ENCODE data around the gene BEGAIN.

The BEGAIN gene

DNA sequence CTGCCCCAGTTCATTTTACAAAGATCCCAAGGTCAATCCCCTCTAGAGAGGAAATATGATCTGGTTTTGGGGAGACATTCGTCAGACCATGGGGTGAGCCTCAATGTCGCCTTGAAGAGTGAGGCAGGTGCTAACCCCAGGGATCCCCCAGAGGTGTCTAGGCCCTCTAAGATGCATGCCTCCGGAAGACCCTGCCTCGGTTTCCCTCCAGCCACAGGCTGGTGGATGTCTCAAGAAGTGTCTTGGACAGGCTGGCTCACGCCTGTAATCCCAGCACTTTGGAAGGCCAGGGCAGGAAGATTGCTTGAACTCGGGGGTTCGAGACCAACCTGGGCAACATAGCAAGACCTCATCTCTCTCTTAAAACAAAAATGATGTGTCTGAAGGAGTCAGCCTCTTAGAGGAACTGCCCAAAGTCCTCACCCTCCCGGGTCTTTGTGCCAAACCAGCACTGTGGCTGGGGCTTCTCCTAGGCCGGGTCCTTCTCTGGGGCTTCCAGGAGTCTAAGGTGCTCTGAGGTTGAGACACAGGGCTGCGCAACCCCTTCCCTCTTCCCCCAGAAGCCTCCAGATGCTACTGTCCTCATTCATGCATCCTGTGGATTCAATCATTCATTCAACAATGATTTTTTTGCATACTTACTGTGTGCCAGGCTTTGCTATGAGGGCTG lies 24.7 kb upstream of the BEGAIN start:
- no peak for DNase-seq (ENCODE audit: low read depth, low spot score)
- no peak overlapping the region for H3K4me3 ChIP-seq (ENCODE audit: low read depth, low read length)
- TF ChIP-seq, protein P1, sequence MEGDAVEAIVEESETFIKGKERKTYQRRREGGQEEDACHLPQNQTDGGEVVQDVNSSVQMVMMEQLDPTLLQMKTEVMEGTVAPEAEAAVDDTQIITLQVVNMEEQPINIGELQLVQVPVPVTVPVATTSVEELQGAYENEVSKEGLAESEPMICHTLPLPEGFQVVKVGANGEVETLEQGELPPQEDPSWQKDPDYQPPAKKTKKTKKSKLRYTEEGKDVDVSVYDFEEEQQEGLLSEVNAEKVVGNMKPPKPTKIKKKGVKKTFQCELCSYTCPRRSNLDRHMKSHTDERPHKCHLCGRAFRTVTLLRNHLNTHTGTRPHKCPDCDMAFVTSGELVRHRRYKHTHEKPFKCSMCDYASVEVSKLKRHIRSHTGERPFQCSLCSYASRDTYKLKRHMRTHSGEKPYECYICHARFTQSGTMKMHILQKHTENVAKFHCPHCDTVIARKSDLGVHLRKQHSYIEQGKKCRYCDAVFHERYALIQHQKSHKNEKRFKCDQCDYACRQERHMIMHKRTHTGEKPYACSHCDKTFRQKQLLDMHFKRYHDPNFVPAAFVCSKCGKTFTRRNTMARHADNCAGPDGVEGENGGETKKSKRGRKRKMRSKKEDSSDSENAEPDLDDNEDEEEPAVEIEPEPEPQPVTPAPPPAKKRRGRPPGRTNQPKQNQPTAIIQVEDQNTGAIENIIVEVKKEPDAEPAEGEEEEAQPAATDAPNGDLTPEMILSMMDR (IDR thresholded peaks at IDR 0.05; ENCODE audit: insufficient read depth, low read length, missing control alignments), result no peak
- POLR2A ChIA-PET, result interaction anchor here (0.7 kb wide), 1 partner anchor 26 kb away, joined by 3 read pairs; no protein-coding TSS in a partner anchor
- CTCF ChIA-PET, result no interaction called here

DNA sequence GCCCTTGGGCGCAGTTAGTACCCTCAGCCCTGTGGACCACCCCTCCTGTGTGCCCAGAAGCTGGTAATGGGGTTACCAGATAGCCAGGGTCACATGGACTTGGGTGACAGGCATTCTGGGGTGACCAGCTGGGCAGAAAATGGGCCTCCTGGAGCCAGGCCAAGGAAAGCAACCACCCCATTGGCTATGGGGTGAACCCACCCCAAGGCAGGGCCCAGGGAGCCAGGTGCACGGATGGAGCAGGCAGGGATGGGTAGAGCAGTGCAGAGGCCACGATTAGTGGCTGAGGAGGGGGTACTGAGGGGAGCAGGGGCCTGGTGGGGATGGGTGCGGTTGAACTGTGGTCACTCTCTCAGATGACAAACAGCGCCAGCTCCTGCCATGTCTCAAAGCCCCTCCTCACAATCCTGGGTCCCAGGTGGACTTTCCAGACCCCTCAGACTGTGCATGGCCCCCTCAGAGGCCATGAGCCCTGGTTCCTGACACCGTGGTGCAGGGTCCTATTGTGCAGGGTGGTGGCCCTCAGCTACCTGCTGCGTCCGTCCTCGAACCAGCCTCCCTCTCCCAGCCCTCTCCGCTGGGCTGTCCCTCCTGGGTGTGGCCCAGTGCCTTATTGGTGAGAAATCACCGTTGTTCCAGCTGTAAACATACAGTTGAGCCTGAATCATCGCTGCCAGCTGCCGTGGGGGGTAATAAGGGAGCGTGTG lies 23.4 kb upstream of the BEGAIN start:
- ChIA-PET POLR2A (no interaction called here), CTCF (interaction anchor here (1.5 kb wide), 1 partner anchor 193 kb away, joined by 4 read pairs; no protein-coding TSS in a partner anchor)
- TF ChIP-seq, protein P1 (IDR thresholded peaks at IDR 0.05; ENCODE audit: insufficient read depth, low read length, missing control alignments), result no peak
- H3K4me3 ChIP-seq (ENCODE audit: low read depth, low read length), result no peak overlapping the region
- no peak for DNase-seq (ENCODE audit: low read depth, low spot score)

DNA sequence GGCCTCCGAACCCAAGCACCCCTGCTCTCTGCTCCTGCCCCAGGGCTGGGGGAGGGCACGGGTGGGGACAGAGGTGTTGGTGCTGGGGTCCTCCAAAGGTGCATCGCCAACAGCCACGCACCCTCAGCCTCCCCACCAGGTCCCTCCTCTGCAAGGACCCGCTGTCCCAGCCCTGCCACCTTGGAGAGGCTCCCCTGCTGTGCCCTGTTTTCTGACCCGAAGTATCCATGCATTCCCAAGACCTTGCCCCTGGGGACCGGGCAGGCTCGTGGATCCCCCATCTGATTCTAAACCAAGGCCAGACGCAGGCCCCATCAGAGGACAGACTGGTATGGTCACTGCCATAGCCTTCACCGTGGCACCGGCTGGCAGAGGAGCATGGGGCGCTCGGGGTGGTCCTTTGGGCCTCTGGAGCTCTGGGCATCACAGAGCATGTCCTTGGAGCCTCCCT lies 22.7 kb upstream of the BEGAIN start:
- TF ChIP-seq, protein P1 (IDR thresholded peaks at IDR 0.05; ENCODE audit: insufficient read depth, low read length, missing control alignments), result no peak
- ChIA-PET POLR2A (no interaction called here), CTCF (interaction anchor here (1.5 kb wide), 1 partner anchor 192 kb away, joined by 4 read pairs; no protein-coding TSS in a partner anchor)
- DNase-seq (ENCODE audit: low read depth, low spot score), result no peak
- H3K4me3 ChIP-seq (ENCODE audit: low read depth, low read length), result no peak overlapping the region

DNA sequence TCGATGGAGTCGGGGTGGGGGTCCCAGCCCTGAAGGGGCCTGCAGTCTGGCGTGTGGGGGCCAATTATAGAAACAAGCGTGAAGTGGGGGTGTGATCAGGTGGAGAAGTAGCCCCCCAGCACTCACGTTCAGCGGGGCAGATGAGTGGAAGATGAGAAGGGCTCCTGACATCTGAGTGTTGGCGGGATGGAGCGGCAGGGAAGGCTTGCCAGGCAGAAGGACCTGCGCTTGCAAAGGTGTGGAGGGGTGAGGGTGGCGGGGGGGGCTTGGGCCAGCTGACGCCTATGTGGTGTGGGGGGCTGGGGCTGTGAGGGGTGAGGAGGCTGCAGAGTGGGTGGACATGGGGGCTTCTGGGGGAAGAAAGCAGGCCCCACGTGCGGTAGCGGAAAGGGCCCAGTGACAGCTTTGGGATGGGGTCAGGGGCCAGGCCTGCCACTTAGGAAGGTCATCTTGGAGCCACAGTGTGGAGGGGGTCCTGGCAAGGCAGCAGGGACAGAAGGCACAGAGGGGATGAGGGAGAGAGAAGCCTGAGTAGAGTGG lies 22.2 kb upstream of the BEGAIN start:
- H3K4me3 ChIP-seq (ENCODE audit: low read depth, low read length), result no peak overlapping the region
- DNase-seq (ENCODE audit: low read depth, low spot score), result no peak
- POLR2A ChIA-PET, result no interaction called here
- TF ChIP-seq, protein P1 (IDR thresholded peaks at IDR 0.05; ENCODE audit: insufficient read depth, low read length, missing control alignments), result no peak
- CTCF ChIA-PET, result interaction anchor here (1.5 kb wide), 1 partner anchor 191 kb away, joined by 4 read pairs; no protein-coding TSS in a partner anchor

DNA sequence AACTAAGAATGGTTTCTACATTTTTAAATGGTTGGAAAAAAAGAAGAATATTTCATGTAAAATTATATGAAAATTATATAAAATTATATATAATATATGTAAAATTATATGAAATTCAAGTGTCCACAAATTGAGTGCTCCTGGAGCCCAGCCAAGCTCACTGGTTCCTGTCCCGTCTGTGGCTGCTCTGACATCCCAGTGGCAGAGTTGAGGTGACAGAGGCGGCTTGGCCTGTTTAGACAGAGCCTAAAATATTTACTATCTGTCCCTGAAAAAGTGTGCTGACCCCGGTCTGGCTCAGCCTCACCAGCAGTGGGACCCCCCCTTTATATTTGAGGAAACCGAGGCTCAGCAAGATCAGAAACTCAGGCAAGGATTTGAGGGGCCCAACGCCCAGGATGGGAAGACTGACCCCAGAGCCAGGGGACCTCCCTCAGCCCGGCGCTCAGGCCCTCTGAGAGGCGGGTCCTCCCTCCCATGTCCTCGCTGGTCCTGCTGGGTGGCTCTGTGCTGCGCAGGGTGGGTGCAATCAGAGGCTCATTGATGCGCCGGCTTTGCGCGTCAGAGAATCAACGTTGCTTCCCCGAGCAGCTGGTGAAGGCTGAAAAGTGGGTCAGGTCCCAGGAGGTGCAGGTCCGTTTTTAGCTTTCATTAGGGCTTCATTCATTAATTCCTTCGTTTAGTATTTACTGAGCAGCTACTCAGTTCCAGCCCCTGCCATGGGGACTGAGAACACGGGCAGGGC lies 21.5 kb upstream of the BEGAIN start:
- TF ChIP-seq, protein P1 (IDR thresholded peaks at IDR 0.05; ENCODE audit: insufficient read depth, low read length, missing control alignments), result no peak
- DNase-seq (ENCODE audit: low read depth, low spot score), result no peak
- CTCF ChIA-PET, result interaction anchor here (0.6 kb wide), 1 partner anchor 231 kb away, joined by 3 read pairs; no protein-coding TSS in a partner anchor
- POLR2A ChIA-PET, result no interaction called here
- no peak overlapping the region for H3K4me3 ChIP-seq (ENCODE audit: low read depth, low read length)
